VCaP (cell line): ENCODE data around the gene PTCD2.

Source experiments
- H3K27ac ChIP-seq: fragments of 450-650 bp; 2 replicates; pipeline ENCODE4 v1.5.1; 2017
- CTCF ChIP-seq: fragments of 450-650 bp; conservative IDR thresholded peaks from 2 replicates; pipeline ENCODE4 v1.5.1; 2017; ENCODE audit warnings: mild to moderate bottlenecking, moderate library complexity

Gene PTCD2

GRCh38 chr5:72363166-72363802, 43.1 kb downstream of the PTCD2 start:
- H3K27ac ChIP-seq, result no peak overlapping the region
- no peak for TF ChIP-seq CTCF

- H3K27ac ChIP-seq, result no peak overlapping the region
- no peak for TF ChIP-seq CTCF
Observed at GRCh38 chr5:72364171-72364570, 44.0 kb downstream of the PTCD2 start.

GRCh38 chr5:72364951-72365350, 44.8 kb downstream of the PTCD2 start:
- no peak for TF ChIP-seq CTCF
- H3K27ac ChIP-seq, result no peak overlapping the region

- peak; percentile 76 for TF ChIP-seq CTCF
- no peak overlapping the region for H3K27ac ChIP-seq
Observed at GRCh38 chr5:72366324-72366976, 46.3 kb downstream of the PTCD2 start.

- H3K27ac ChIP-seq, result no peak overlapping the region
- TF ChIP-seq CTCF, result no peak
Observed at GRCh38 chr5:72368271-72368670, 48.1 kb downstream of the PTCD2 start.

- no peak overlapping the region for H3K27ac ChIP-seq
- TF ChIP-seq CTCF, result no peak
Observed at GRCh38 chr5:72369301-72369700, 49.1 kb downstream of the PTCD2 start.

- H3K27ac ChIP-seq, result no peak overlapping the region
- TF ChIP-seq CTCF, result no peak
Observed at GRCh38 chr5:72369711-72370110, 49.5 kb downstream of the PTCD2 start.
